ENCODE measurements around the gene RNF220.

- TF ChIP-seq, protein P1, sequence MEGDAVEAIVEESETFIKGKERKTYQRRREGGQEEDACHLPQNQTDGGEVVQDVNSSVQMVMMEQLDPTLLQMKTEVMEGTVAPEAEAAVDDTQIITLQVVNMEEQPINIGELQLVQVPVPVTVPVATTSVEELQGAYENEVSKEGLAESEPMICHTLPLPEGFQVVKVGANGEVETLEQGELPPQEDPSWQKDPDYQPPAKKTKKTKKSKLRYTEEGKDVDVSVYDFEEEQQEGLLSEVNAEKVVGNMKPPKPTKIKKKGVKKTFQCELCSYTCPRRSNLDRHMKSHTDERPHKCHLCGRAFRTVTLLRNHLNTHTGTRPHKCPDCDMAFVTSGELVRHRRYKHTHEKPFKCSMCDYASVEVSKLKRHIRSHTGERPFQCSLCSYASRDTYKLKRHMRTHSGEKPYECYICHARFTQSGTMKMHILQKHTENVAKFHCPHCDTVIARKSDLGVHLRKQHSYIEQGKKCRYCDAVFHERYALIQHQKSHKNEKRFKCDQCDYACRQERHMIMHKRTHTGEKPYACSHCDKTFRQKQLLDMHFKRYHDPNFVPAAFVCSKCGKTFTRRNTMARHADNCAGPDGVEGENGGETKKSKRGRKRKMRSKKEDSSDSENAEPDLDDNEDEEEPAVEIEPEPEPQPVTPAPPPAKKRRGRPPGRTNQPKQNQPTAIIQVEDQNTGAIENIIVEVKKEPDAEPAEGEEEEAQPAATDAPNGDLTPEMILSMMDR (IDR thresholded peaks at IDR 0.05): no peak
- no peak for TF ChIP-seq POLR2A (IDR thresholded peaks at IDR 0.05)
- no peak for TF ChIP-seq EP300 (IDR thresholded peaks at IDR 0.05)
These were observed 237.2 kb downstream of the RNF220 start for GRCh38 chr1:44642255-44642654.
